SW 1271 (cell line): ENCODE data around the gene VPS26A.
"Not testable (repeated sequence)": the region's sequence is repeated elsewhere in the genome, so short reads cannot be mapped to it uniquely, and the experiment has no call there.

Experiments used
- DNase-seq, 2 experiments: peaks; one replicate each; lab custom pipeline; 2025; lab: John Stamatoyannopoulos, UW

Gene VPS26A

GRCh38 chr10:69102440-69102839 lies 21.5 kb upstream of the VPS26A start:
- DNase-seq: no peak

GRCh38 chr10:69103784-69104183 lies 20.2 kb upstream of the VPS26A start:
- DNase-seq: no peak

- no peak for DNase-seq
These were observed 18.8 kb upstream of the VPS26A start for GRCh38 chr10:69104994-69105790.

GRCh38 chr10:69107176-69107490 lies 16.8 kb upstream of the VPS26A start:
- no peak for DNase-seq

- no peak for DNase-seq
These were observed 16.3 kb upstream of the VPS26A start for GRCh38 chr10:69107699-69108098.

GRCh38 chr10:69119896-69120295 lies 4.1 kb upstream of the VPS26A start:
- no peak for DNase-seq

- peak; percentile 45 to 85 for DNase-seq
These were observed 652 bp upstream of the VPS26A start for GRCh38 chr10:69123306-69123746.

GRCh38 chr10:69124563-69125268 lies 738 bp downstream of the VPS26A start:
- DNase-seq: peak in 1 of 2 experiments; percentile 43

- DNase-seq: no peak
These were observed 1.6 kb downstream of the VPS26A start for GRCh38 chr10:69125554-69125953.

- DNase-seq: no peak
These were observed 6.3 kb downstream of the VPS26A start for GRCh38 chr10:69130251-69130650.

GRCh38 chr10:69139961-69140360 lies 16.0 kb downstream of the VPS26A start:
- DNase-seq: no peak

GRCh38 chr10:69141304-69141703 lies 17.3 kb downstream of the VPS26A start:
- no peak for DNase-seq

GRCh38 chr10:69142074-69142473 lies 18.1 kb downstream of the VPS26A start:
- not testable (repeated sequence) for DNase-seq

GRCh38 chr10:69142983-69143382 lies 19.0 kb downstream of the VPS26A start:
- DNase-seq: no peak

GRCh38 chr10:69145329-69145728 lies 21.4 kb downstream of the VPS26A start:
- DNase-seq: no peak

GRCh38 chr10:69145864-69146263 lies 21.9 kb downstream of the VPS26A start:
- no peak for DNase-seq

GRCh38 chr10:69146759-69147158 lies 22.8 kb downstream of the VPS26A start:
- DNase-seq: no peak

- no peak for DNase-seq
These were observed 28.0 kb downstream of the VPS26A start for GRCh38 chr10:69151984-69152383.

GRCh38 chr10:69153227-69153626 lies 29.2 kb downstream of the VPS26A start:
- DNase-seq: no peak

- no peak for DNase-seq
These were observed 36.8 kb downstream of the VPS26A start for GRCh38 chr10:69160809-69161241.

- DNase-seq: no peak
These were observed 44.5 kb downstream of the VPS26A start for GRCh38 chr10:69168493-69168892.

- no peak for DNase-seq
These were observed 48.4 kb downstream of the VPS26A start for GRCh38 chr10:69172241-69172982.

- DNase-seq: not testable (repeated sequence)
These were observed 51.3 kb downstream of the VPS26A start for GRCh38 chr10:69175326-69175725.
